ENCODE results near the gene NMT1. TPM values are rescaled to one million over a fixed set of nuclear protein-coding genes. Genes with fewer than 3 reads are reported as not detected.
A peak's percentile ranks its signal among the peaks of the same experiment; 100 is the strongest.

NMT1 gene
- total RNA-seq, 1 donor: 77.6 TPM

DNA sequence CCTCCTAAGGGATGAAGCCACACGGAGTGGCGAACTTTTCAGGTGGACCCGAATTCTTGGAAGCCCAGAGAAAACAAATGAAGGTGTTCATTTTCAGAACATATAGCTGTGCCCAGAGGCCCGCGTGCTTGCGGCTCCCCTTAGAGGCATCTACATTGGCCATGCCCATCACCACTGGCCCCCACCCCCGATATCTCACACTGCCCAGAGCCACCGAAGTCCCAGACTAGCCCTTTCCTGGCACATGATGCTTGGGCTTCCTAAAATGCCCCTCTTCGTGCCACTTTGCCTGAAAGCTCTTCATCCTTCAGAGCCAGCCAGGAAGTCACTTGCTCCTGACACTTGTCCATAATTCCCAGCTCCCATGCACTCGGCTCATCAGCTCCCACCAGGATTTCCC is 85.0 kb downstream of the NMT1 start:
- TF ChIP-seq, protein P1, sequence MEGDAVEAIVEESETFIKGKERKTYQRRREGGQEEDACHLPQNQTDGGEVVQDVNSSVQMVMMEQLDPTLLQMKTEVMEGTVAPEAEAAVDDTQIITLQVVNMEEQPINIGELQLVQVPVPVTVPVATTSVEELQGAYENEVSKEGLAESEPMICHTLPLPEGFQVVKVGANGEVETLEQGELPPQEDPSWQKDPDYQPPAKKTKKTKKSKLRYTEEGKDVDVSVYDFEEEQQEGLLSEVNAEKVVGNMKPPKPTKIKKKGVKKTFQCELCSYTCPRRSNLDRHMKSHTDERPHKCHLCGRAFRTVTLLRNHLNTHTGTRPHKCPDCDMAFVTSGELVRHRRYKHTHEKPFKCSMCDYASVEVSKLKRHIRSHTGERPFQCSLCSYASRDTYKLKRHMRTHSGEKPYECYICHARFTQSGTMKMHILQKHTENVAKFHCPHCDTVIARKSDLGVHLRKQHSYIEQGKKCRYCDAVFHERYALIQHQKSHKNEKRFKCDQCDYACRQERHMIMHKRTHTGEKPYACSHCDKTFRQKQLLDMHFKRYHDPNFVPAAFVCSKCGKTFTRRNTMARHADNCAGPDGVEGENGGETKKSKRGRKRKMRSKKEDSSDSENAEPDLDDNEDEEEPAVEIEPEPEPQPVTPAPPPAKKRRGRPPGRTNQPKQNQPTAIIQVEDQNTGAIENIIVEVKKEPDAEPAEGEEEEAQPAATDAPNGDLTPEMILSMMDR (IDR thresholded peaks at IDR 0.05; ENCODE audit: insufficient read depth, low read length): no peak
- no peak for DNase-seq (ENCODE audit: low read depth)
- H3K4me3 ChIP-seq (ENCODE audit: low read depth, low read length): no peak overlapping the region

DNA sequence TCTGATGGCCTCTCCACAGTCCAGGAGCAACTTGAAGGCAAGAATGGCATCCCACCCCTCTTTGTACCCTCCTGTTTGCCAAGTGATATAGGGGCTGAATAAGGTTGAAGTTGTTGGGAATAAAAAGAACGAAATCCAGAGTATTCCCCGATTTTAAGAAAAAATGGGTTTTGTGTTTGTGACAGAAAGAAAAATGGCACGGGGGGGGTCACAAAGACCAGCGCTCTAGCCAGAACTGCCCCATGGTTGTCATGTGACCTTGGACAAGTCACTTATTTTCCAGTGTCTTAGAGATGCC is 85.4 kb downstream of the NMT1 start:
- TF ChIP-seq, protein P1 (IDR thresholded peaks at IDR 0.05; ENCODE audit: insufficient read depth, low read length): no peak
- peak overlapping the region; percentile 75 for H3K4me3 ChIP-seq (ENCODE audit: low read depth, low read length)
- no peak for DNase-seq (ENCODE audit: low read depth)

DNA sequence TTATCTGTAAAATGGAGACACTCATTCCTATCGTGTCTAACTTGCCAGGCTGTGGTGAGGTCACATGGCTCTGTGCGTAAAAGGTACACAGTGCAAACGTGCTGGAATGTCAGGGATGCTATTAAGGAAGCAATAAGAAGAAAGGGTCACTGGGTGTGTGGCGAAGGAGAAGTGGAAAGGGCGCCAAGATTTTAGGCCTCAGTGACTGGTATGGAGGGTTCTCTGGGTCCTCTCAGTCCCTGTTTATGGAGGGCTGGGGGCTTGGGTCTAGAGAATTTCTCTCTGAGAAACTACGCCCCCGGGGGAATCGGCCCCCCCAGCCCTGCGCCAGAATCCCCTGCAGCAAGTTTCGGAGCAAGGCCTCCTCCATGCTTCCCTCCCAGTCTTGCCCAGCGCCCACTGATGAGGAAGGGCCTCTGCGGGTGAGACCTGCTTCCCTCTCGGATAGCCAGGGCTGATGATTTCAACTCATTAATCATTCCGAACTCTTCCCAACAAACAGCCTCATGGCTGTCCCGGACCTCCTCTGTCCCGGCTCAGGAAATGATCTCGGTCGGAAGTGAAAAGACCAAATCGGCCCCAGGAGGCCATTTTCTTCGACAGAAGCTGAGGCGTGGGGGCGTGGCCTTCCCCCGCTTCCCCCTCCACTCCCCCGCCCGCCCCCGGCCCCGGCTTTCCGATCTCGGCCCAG is 85.9 kb downstream of the NMT1 start:
- DNase-seq (ENCODE audit: low read depth): peak; percentile 92
- H3K4me3 ChIP-seq (ENCODE audit: low read depth, low read length): peak overlapping the region; percentile 75
- TF ChIP-seq, protein P1 (IDR thresholded peaks at IDR 0.05; ENCODE audit: insufficient read depth, low read length): no peak

DNA sequence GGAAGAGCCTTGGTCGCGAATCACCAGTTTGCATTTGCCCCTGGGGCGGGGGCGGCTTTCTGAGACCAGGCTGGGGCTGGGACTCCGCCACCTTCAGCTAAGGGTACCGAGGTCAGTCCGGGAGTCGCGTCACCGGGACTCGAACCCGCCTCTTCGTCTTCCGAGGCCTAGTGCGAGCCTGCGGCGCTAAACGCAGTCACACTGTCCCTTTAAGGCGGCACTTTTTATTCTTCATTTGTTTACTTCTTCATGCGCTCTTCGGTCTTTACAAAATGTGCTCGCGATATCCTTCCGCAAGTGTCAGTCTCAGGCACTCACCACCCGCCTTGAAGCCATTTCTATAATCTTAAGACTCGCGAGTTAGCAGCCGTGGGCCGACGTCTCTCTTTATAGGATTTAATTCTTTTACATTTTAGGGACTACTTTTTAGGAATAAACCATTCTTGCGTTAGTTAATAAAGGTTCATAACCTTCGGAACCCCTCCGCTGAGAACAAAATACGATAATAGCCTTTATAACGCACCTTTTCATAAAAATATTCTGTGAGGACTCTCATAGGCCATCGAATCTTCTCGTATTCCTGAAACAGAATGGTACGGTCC is 86.6 kb downstream of the NMT1 start:
- peak; percentile 98 for DNase-seq (ENCODE audit: low read depth)

DNA sequence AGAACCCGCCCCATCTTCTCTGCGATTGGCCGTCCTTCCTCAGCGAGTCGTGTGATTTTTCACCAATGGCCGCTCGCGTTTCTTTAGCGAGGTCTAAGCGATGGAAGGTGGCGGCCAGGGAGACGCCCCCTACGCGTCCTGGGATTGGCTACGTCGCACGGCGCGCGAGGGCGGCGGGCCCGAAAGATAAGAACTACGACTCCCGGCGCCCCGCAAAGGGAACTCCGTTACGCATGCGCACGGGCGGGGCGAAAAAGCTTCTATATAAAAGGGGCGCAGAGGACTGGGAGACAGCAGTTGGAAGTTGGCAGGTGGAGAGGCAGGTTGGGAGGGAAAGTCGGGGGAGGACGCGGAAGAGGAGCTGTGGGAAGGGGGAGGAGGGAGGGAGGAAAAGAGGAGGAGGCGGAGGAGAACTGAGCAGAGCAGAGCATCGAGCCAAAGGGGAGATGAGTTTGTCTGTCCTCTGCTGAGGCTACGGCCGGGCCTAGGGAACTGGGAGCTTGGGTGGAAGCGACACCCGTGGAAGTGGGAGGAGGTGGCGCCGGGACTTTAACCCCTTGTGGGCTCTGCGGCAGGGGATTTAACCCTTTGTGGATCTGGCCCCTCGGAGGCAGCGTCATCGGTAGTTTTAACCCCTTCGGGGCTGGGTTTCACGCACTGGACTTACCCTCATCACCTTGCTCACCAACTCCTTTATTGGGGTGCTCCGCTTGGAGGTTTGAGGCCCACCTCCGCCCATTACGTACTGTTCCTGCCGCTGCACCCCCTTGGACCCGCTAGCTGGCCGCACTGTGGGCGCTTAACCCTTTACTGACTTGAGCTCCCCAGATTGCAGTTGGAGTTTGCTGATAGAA is 87.3 kb downstream of the NMT1 start, which contains the start of gene HEXIM1:
TSS of gene HEXIM1 (plus strand) at position 293 of the 854 bp plus-strand sequence. CDS start 716 bp downstream, outside the sequence.
- H3K4me3 ChIP-seq (ENCODE audit: low read depth, low read length): peak within 1 kb of the TSS; percentile 81
- peak; percentile 100 for DNase-seq (ENCODE audit: low read depth)
- TF ChIP-seq, protein P1 (IDR thresholded peaks at IDR 0.05; ENCODE audit: insufficient read depth, low read length): no peak

More for the DNA sequence above, 86.6 kb downstream of the NMT1 start:
- peak overlapping the region; percentile 75 for H3K4me3 ChIP-seq (ENCODE audit: low read depth, low read length)
- TF ChIP-seq, protein P1 (IDR thresholded peaks at IDR 0.05; ENCODE audit: insufficient read depth, low read length): no peak

DNA sequence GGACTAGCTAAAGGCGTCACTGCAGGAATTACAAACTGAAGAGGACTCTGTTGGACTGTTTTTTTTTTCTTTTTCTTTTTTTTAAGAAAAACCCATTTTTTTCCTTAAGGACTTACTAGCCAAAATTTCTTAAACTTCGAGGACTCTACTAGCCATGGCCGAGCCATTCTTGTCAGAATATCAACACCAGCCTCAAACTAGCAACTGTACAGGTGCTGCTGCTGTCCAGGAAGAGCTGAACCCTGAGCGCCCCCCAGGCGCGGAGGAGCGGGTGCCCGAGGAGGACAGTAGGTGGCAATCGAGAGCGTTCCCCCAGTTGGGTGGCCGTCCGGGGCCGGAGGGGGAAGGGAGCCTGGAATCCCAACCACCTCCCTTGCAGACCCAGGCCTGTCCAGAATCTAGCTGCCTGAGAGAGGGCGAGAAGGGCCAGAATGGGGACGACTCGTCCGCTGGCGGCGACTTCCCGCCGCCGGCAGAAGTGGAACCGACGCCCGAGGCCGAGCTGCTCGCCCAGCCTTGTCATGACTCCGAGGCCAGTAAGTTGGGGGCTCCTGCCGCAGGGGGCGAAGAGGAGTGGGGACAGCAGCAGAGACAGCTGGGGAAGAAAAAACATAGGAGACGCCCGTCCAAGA is 88.0 kb downstream of the NMT1 start:
- TF ChIP-seq, protein P1 (IDR thresholded peaks at IDR 0.05; ENCODE audit: insufficient read depth, low read length): peak; percentile 87
- peak; percentile 78 for DNase-seq (ENCODE audit: low read depth)
- peak overlapping the region; percentile 81 for H3K4me3 ChIP-seq (ENCODE audit: low read depth, low read length)
